H1 (cell line): Measurements from ENCODE around the gene CCDC13. TPM values are rescaled to one million over a fixed set of nuclear protein-coding genes. Genes with fewer than 3 reads are reported as not detected.

Source experiments
- BRCA1 ChIP-seq: IDR thresholded peaks from 2 replicates; pipeline ENCODE4 v1.6.1; 2012; ENCODE audit warnings: low read depth, low read length, improper control_type of control experiment
- CHD2 ChIP-seq: IDR thresholded peaks from 2 replicates; pipeline ENCODE4 v1.6.1; 2012; ENCODE audit warnings: low read length, improper control_type of control experiment
- GABPA ChIP-seq: IDR thresholded peaks from 2 replicates; pipeline ENCODE4 v1.6.1; 2011; ENCODE audit warnings: mild to moderate bottlenecking, low read length, moderate library complexity, borderline replicate concordance; ENCODE audit not compliant: insufficient read depth
- MAFK ChIP-seq: IDR thresholded peaks from 2 replicates; pipeline ENCODE4 v1.6.1; 2012; ENCODE audit warnings: low read depth, mild to moderate bottlenecking, improper control_type of control experiment, low read length
- POLR2A ChIP-seq, 2 experiments: IDR thresholded peaks; 1 replicate in 1 of 2; 2 replicates in 1 of 2; pipeline ENCODE4 v1.6.1; 2011; ENCODE audit warnings: low read depth in 2 of 2, low read length in 2 of 2, mild to moderate bottlenecking in 2 of 2; ENCODE audit errors: control extremely low read depth in 1 of 2
- RXRA ChIP-seq: IDR thresholded peaks from 2 replicates; pipeline ENCODE4 v1.6.1; 2011; ENCODE audit warnings: low read depth, mild to moderate bottlenecking, low read length, moderate library complexity; ENCODE audit not compliant: insufficient read depth
- SIRT6 ChIP-seq: IDR thresholded peaks from one replicate; pipeline ENCODE4 v1.7.1; 2012; ENCODE audit warnings: low read length, inconsistent platforms
- SRF ChIP-seq: IDR thresholded peaks from 2 replicates; pipeline ENCODE4 v1.6.1; 2011; ENCODE audit warnings: mild to moderate bottlenecking, low read depth, low read length, moderate library complexity
- SUZ12 ChIP-seq: fragments of 200-600 bp; sonication (generic); IDR thresholded peaks from 2 replicates; pipeline ENCODE4 v1.6.1; 2012; ENCODE audit warnings: mild to moderate bottlenecking, inconsistent platforms, low read length, moderate library complexity, mixed read lengths
- TAF7 ChIP-seq: optimal IDR thresholded peaks from 2 replicates; pipeline ENCODE3; 2011; ENCODE audit warnings: low read depth, mild to moderate bottlenecking, inconsistent platforms, low read length, moderate library complexity, borderline replicate concordance
- TEAD4 ChIP-seq: IDR thresholded peaks from 2 replicates; pipeline ENCODE4 v1.6.1; 2012; ENCODE audit warnings: low read depth, low read length, inconsistent platforms, mixed read lengths
- polyA plus RNA-seq, 7 experiments: library from polyadenylated mRNA; depleted of rRNA in 3 of 7; stranded (reverse) in 5 of 7; unstranded in 2 of 7; fragments of >200 nt in 5 of 7; fragments of 200-250 nt in 2 of 7; gene quantifications; 1 replicate in 5 of 7; 2 replicates in 1 of 7; 4 replicates in 1 of 7; pipeline versions ENCODE4 v1.2.1 to v1.2.3, GENCODE V29; 2011 to 2013; ENCODE audit warnings: missing spikeins in 2 of 7, mixed read lengths in 2 of 7
- total RNA-seq: library from RNA; stranded (reverse); fragmentation: NEBNext Ultra II Directional; extraction: Animal tissue kit (Norgen Biotek cat#: 25700); gene quantifications from 2 replicates; pipeline ENCODE4 v1.2.1, GENCODE V29; 2021
- TF ChIP-seq, protein P1 (sequence below): IDR thresholded peaks from 2 replicates; pipeline ENCODE4 v1.6.1; 2011; ENCODE audit warnings: low read depth, mild to moderate bottlenecking, low read length; ENCODE audit not compliant: insufficient read depth
- TF ChIP-seq, protein P2 (sequence below): IDR thresholded peaks from 2 replicates; pipeline ENCODE4 v1.6.1; 2012; ENCODE audit warnings: low read length, inconsistent platforms
- TF ChIP-seq, protein P3 (sequence below): IDR thresholded peaks from 2 replicates; pipeline ENCODE4 v1.6.1; 2012; ENCODE audit warnings: inconsistent platforms

The CCDC13 gene
- total and polyA plus RNA-seq, 2 of the 8 experiments (the other 6 are each of a cell fraction or from before 2014, with no cell fraction given), result 0.06 TPM; not detected in 1

DNA sequence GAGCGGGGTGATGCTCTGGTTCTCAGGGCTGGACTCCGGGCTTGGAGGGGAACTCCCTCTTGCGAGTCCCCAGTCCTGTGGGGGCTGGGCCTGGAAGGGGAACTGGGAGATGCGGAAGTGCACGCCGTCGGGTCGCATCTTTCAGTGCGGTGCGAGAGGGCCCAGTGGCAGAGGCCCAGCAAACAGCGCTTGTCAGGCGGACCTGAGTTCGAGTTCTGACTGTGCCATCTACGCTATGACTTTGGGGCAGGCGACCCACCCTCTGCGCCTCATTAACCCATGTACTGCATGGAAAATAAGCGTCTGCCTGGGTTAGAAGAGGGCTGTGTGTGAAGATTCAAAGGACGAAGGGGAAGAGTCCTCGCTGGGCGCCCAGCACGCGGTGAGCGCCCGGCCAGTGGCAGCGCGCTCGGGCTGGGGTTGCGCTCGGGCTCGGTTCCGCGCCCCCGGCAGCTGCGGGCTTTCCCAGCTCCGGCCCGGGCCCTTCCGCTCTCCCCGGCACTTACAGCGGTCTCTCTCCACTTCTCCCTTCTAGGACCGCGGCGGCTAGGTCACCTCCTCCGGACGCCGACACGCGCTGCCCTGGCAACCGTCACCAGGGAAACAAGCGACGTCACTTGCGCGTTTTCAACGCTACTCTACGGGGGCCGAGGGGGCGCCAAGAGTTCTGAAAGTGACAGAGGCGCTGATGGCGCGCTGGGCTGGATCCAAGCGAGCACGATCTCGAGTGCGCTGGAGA is at the start of gene CCDC13 (continued):
- no peak for TF ChIP-seq SRF
- no peak for TF ChIP-seq GABPA
- TF ChIP-seq TAF7, result peak; percentile 23
- no peak for TF ChIP-seq TEAD4
- TF ChIP-seq POLR2A (IDR thresholded peaks at IDR 0.05; ENCODE audit: control extremely low read depth in 1 of 2, low read depth in 2 of 2, low read length in 2 of 2), result no peak
- TF ChIP-seq SUZ12, result no peak
- TF ChIP-seq, protein P1, sequence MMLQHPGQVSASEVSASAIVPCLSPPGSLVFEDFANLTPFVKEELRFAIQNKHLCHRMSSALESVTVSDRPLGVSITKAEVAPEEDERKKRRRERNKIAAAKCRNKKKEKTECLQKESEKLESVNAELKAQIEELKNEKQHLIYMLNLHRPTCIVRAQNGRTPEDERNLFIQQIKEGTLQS, result no peak
- no peak for TF ChIP-seq MAFK
- no peak for TF ChIP-seq SIRT6
- TF ChIP-seq, protein P2, sequence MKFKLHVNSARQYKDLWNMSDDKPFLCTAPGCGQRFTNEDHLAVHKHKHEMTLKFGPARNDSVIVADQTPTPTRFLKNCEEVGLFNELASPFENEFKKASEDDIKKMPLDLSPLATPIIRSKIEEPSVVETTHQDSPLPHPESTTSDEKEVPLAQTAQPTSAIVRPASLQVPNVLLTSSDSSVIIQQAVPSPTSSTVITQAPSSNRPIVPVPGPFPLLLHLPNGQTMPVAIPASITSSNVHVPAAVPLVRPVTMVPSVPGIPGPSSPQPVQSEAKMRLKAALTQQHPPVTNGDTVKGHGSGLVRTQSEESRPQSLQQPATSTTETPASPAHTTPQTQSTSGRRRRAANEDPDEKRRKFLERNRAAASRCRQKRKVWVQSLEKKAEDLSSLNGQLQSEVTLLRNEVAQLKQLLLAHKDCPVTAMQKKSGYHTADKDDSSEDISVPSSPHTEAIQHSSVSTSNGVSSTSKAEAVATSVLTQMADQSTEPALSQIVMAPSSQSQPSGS, result peak; percentile 61; the same call in 1 of the 2 replicates
- TF ChIP-seq, protein P3, sequence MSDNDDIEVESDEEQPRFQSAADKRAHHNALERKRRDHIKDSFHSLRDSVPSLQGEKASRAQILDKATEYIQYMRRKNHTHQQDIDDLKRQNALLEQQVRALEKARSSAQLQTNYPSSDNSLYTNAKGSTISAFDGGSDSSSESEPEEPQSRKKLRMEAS, result peak; percentile 69
- no peak for TF ChIP-seq RXRA
- no peak for TF ChIP-seq CHD2
- TF ChIP-seq BRCA1, result no peak
